GM12872 (cell line): ENCODE results near the gene SPINT2.

Source experiments
- CTCF ChIP-seq: IDR thresholded peaks from 3 replicates; pipeline ENCODE4 v1.5.1; 2011; ENCODE audit warnings: low read depth, mild to moderate bottlenecking, low read length, moderate library complexity; ENCODE audit not compliant: insufficient read depth

Gene SPINT2

GRCh38 chr19:38298821-38299680, 34.7 kb downstream of the SPINT2 start:
- TF ChIP-seq CTCF = no peak

GRCh38 chr19:38303517-38304351, 39.4 kb downstream of the SPINT2 start, which contains the start of gene C19orf33:
Gene C19orf33, plus strand, starts transcription at chr19:38304251. Its CDS starts 11 bp downstream, at chr19:38304262.
- TF ChIP-seq CTCF = no peak

- no peak for TF ChIP-seq CTCF
Observed at GRCh38 chr19:38304352-38304865, 40.0 kb downstream of the SPINT2 start.

GRCh38 chr19:38304866-38305429, 40.6 kb downstream of the SPINT2 start:
- TF ChIP-seq CTCF = no peak

- TF ChIP-seq CTCF = no peak
Observed at GRCh38 chr19:38306236-38306635, 41.9 kb downstream of the SPINT2 start.

- no peak for TF ChIP-seq CTCF
Observed at GRCh38 chr19:38307076-38307475, 42.7 kb downstream of the SPINT2 start.

GRCh38 chr19:38307597-38307996, 43.2 kb downstream of the SPINT2 start:
- no peak for TF ChIP-seq CTCF
